ENCODE results near the gene SEC24D. TPM values are rescaled to one million over a fixed set of nuclear protein-coding genes. Genes with fewer than 3 reads are reported as not detected.

Gene SEC24D
- total and polyA plus RNA-seq, 2 donors (not counting 3 experiments of a cell fraction or from before 2014, with no cell fraction given), result 81.5 to 127 TPM

DNA sequence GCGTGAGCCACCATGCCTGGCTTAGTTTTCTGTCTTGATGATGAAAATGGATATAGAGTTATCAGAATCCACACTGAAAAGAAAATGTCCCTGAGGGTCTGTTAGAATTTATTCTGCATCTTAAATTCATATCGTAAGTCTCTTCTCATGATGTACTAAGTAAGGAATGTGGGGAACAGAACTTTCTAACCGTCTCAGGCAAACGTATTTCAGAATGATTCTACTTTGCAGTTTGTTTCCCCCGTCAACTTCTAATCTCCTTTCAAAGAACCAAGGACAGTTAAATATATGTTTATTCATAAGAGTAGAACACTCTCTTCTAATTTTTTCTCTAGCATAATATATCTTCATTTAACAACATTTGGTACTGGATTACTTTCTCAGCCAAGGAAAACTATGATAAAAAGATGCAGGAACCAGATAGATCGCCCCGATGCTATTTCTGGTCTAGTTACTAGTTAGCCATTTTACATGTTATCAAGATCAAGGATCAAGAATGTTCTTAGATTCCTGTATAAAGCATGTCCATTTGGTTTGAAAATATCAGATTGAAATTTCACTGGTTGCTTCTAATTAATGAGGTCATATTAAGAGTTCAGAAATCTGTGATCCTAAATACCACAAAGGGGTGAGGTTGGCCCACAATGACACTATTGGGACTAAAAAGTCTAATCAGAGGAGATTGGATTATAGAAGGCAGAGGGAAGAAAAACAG, 101.3 kb downstream of the SEC24D start:
- Histone ChIP-seq H3K4me3 (replicated peaks in 1 of 3; ENCODE audit: insufficient read depth in 1 of 3, low read depth in 1 of 3, low read length in 3 of 3) (no peak overlapping the region), H3K27ac (ENCODE audit: insufficient read depth, low read depth, low read length) (no peak overlapping the region), H3K36me3 (ENCODE audit: control insufficient read depth in 2 of 2, extremely low read depth in 1 of 2, insufficient read depth in 2 of 2, low read length in 2 of 2) (peaks cover 17 to 47% of the 10 kb centered on the region in 2 experiments), H3K9me3 (replicated peaks; ENCODE audit: control insufficient read depth, insufficient read depth, low read length) (no peaks in the 10 kb centered on the region), H3K9ac (replicated peaks; ENCODE audit: extremely low read depth, insufficient read depth, low read length) (no peak overlapping the region), H3K79me2 (ENCODE audit: control insufficient read depth, insufficient read depth, low read length) (no peaks in the 10 kb centered on the region), H3K4me2 (ENCODE audit: insufficient read depth, low read length) (no peak overlapping the region), H3K9me1 (replicated peaks; ENCODE audit: control insufficient read depth, extremely low read depth, insufficient read depth, low read length) (no peaks in the 10 kb centered on the region), H3K27me3 (ENCODE audit: control insufficient read depth in 2 of 2, insufficient read depth in 2 of 2, low read length in 2 of 2) (no peaks in the 10 kb centered on the region), H2AFZ (ENCODE audit: low read depth, low read length) (no peak overlapping the region), H3K4me1 (ENCODE audit: control insufficient read depth, extremely low read depth, insufficient read depth, low read length) (peaks cover 2% of the 10 kb centered on the region), H4K20me1 (replicated peaks; ENCODE audit: control insufficient read depth, extremely low read depth, insufficient read depth, low read length) (no peaks in the 10 kb centered on the region)
- FAIRE-seq (no peak), DNase-seq (ENCODE audit: low read depth, low spot score) (no peak)
- intact Hi-C loops (cut with micrococcal nuclease), result loop anchor here (2.0 kb wide), 1 partner anchor 22 kb away; no protein-coding TSS in a partner anchor
- CTCF ChIA-PET, result interaction anchor here (1.4 kb wide), 1 partner anchor 235 kb away, joined by 3 read pairs; no protein-coding TSS in a partner anchor
- BruUV-seq (replicated peaks), result no TSS peak
- dilution Hi-C loops (cut with MboI; ENCODE audit: extremely low pct_ligation_motif_present, low sequenced_read_pairs), result no loop called here
- POLR2A ChIA-PET, result no interaction called here
- TF ChIP-seq POLR2A (IDR thresholded peaks at IDR 0.05; ENCODE audit: low read depth, low read length) (no peak), MAX (IDR thresholded peaks at IDR 0.05; ENCODE audit: insufficient read depth, insufficient read length) (no peak), POLR2AphosphoS5 (IDR thresholded peaks at IDR 0.05; ENCODE audit: insufficient read depth, low read depth, low read length) (no peak), JUN (IDR thresholded peaks at IDR 0.05; ENCODE audit: borderline replicate concordance, insufficient read depth, insufficient read length, low read depth) (no peak), EZH2 (IDR thresholded peaks at IDR 0.05; ENCODE audit: borderline replicate concordance, low read depth, low read length, severe bottlenecking) (no peak)

DNA sequence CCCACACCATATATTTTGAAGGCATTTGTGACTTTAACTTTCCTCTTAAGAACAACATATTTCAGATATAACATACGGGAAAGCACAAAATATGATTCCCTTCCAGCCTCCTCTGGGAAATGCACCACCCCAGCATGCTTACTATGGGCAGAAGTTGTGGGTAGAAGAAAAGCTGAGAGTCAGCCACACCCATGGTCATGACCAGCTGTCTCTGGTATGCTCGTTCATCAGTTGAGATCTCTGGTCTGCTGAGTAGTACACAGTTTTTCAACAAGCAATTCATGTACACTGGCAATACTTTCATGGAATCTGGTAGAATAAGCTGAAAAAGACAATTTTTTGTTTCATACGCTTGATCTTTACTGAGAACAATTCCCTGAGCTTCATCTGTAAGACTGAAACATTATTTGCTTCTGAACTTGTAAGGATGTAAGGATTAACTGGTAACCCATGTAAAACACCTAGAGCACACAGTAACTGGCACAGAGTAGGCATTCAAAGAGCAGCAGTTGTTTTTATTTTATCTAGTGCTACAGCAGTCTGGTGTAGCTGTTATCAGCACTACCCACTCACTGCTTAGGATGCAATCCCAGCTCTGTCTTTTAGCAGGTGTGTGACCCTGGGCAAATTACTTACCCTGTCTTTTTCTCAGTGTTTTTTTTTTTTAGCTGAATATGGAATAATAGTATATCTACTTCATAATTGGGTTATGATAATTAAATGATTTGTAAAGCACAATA, 103.2 kb downstream of the SEC24D start:
- H3K27ac ChIP-seq (ENCODE audit: insufficient read depth, low read depth, low read length), result no peak overlapping the region
- H3K4me3 ChIP-seq (replicated peaks in 1 of 3; ENCODE audit: insufficient read depth in 1 of 3, low read depth in 1 of 3, low read length in 3 of 3), result no peak overlapping the region
- BruUV-seq (replicated peaks), result no TSS peak
- TF ChIP-seq EZH2 (IDR thresholded peaks at IDR 0.05; ENCODE audit: borderline replicate concordance, low read depth, low read length, severe bottlenecking) (no peak), JUN (IDR thresholded peaks at IDR 0.05; ENCODE audit: borderline replicate concordance, insufficient read depth, insufficient read length, low read depth) (no peak), POLR2A (IDR thresholded peaks at IDR 0.05; ENCODE audit: low read depth, low read length) (no peak), POLR2AphosphoS5 (IDR thresholded peaks at IDR 0.05; ENCODE audit: insufficient read depth, low read depth, low read length) (no peak), FOS (IDR thresholded peaks at IDR 0.05; ENCODE audit: borderline replicate concordance, insufficient read depth, low read length) (no peak), MYC (IDR thresholded peaks at IDR 0.05; ENCODE audit: low read depth, low read length) (no peak), MAX (IDR thresholded peaks at IDR 0.05; ENCODE audit: insufficient read depth, insufficient read length) (no peak), GATA2 (IDR thresholded peaks at IDR 0.05; ENCODE audit: insufficient read depth, insufficient read length, low read depth, low read length) (no peak)
- TF ChIP-seq, protein P1, sequence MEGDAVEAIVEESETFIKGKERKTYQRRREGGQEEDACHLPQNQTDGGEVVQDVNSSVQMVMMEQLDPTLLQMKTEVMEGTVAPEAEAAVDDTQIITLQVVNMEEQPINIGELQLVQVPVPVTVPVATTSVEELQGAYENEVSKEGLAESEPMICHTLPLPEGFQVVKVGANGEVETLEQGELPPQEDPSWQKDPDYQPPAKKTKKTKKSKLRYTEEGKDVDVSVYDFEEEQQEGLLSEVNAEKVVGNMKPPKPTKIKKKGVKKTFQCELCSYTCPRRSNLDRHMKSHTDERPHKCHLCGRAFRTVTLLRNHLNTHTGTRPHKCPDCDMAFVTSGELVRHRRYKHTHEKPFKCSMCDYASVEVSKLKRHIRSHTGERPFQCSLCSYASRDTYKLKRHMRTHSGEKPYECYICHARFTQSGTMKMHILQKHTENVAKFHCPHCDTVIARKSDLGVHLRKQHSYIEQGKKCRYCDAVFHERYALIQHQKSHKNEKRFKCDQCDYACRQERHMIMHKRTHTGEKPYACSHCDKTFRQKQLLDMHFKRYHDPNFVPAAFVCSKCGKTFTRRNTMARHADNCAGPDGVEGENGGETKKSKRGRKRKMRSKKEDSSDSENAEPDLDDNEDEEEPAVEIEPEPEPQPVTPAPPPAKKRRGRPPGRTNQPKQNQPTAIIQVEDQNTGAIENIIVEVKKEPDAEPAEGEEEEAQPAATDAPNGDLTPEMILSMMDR (IDR thresholded peaks at IDR 0.05; ENCODE audit: extremely low read depth in 1 of 2, insufficient read depth in 1 of 2, low read depth in 1 of 2, low read length in 2 of 2), result no peak
- H4K20me1 ChIP-seq (replicated peaks; ENCODE audit: control insufficient read depth, extremely low read depth, insufficient read depth, low read length), result no peaks in the 10 kb centered on the region
- no peak overlapping the region for H3K4me2 ChIP-seq (ENCODE audit: insufficient read depth, low read length)
- H3K36me3 ChIP-seq (ENCODE audit: control insufficient read depth in 2 of 2, extremely low read depth in 1 of 2, insufficient read depth in 2 of 2, low read length in 2 of 2), result peaks cover 15 to 49% of the 10 kb centered on the region in 2 experiments
- dilution Hi-C loops (cut with MboI; ENCODE audit: extremely low pct_ligation_motif_present, low sequenced_read_pairs) (no loop called here), intact Hi-C loops (cut with micrococcal nuclease) (no loop called here)
- FAIRE-seq, result no peak
- ChIA-PET POLR2A (no interaction called here), CTCF (interaction anchor here (0.9 to 1.2 kb wide), 2 partner anchors 8 to 10 kb away, joined by 4 to 6 read pairs; no protein-coding TSS in a partner anchor)
- no peaks in the 10 kb centered on the region for H3K27me3 ChIP-seq (ENCODE audit: control insufficient read depth in 2 of 2, insufficient read depth in 2 of 2, low read length in 2 of 2)
- no peak for DNase-seq (ENCODE audit: low read depth, low spot score)
- no peaks in the 10 kb centered on the region for H3K9me3 ChIP-seq (replicated peaks; ENCODE audit: control insufficient read depth, insufficient read depth, low read length)
- H3K4me1 ChIP-seq (ENCODE audit: control insufficient read depth, extremely low read depth, insufficient read depth, low read length), result no peaks in the 10 kb centered on the region
- no peaks in the 10 kb centered on the region for H3K79me2 ChIP-seq (ENCODE audit: control insufficient read depth, insufficient read depth, low read length)
- no peak overlapping the region for H2AFZ ChIP-seq (ENCODE audit: low read depth, low read length)
- no peak overlapping the region for H3K9ac ChIP-seq (replicated peaks; ENCODE audit: extremely low read depth, insufficient read depth, low read length)
- no peaks in the 10 kb centered on the region for H3K9me1 ChIP-seq (replicated peaks; ENCODE audit: control insufficient read depth, extremely low read depth, insufficient read depth, low read length)
